H9 (cell line): ENCODE results near the gene OSBPL9. TPM values are rescaled to one million over a fixed set of nuclear protein-coding genes. Genes with fewer than 3 reads are reported as not detected.

ENCODE experiments used
- DNase-seq: peaks from one replicate; pipeline ENCODE4 v3.0.0-alpha.2; 2017
- H2AFZ ChIP-seq: one replicate; pipeline ENCODE4 v1.6.1; 2013; ENCODE audit warnings: mild to moderate bottlenecking, low read length, control low read depth, moderate library complexity
- H2AK5ac ChIP-seq: 2 replicates; pipeline ENCODE4 v1.6.1; 2013; ENCODE audit warnings: low read length, control low read depth, mixed read lengths; ENCODE audit not compliant: insufficient read length
- H2BK120ac ChIP-seq: one replicate; pipeline ENCODE4 v1.6.1; 2013; ENCODE audit warnings: low read depth, mild to moderate bottlenecking, low read length, control low read depth, inconsistent platforms; ENCODE audit not compliant: poor library complexity, severe bottlenecking
- H2BK12ac ChIP-seq: 2 replicates; pipeline ENCODE4 v1.6.1; 2013; ENCODE audit warnings: low read length, control low read depth, mixed read lengths, low read depth; ENCODE audit not compliant: insufficient read length
- H2BK15ac ChIP-seq: 2 replicates; pipeline ENCODE4 v1.6.1; 2013; ENCODE audit warnings: low read depth, low read length, control low read depth
- H2BK20ac ChIP-seq: one replicate; pipeline ENCODE4 v1.6.1; 2013; ENCODE audit warnings: low read depth, mild to moderate bottlenecking, low read length, control low read depth, inconsistent platforms; ENCODE audit not compliant: poor library complexity, severe bottlenecking
- H2BK5ac ChIP-seq: 2 replicates; pipeline ENCODE4 v1.6.1; 2013; ENCODE audit warnings: low read length, control low read depth, mixed read lengths; ENCODE audit not compliant: insufficient read length
- H3K14ac ChIP-seq: 2 replicates; pipeline ENCODE4 v1.6.1; 2013; ENCODE audit warnings: low read length, control low read depth; ENCODE audit not compliant: insufficient read depth
- H3K18ac ChIP-seq: 2 replicates; pipeline ENCODE4 v1.6.1; 2013; ENCODE audit warnings: low read depth, mild to moderate bottlenecking, mixed read lengths, low read length, control low read depth; ENCODE audit not compliant: insufficient read length
- H3K23ac ChIP-seq: 2 replicates; pipeline ENCODE4 v1.6.1; 2013; ENCODE audit warnings: low read length, control low read depth, mixed read lengths, low read depth; ENCODE audit not compliant: insufficient read length
- H3K23me2 ChIP-seq: 2 replicates; pipeline ENCODE4 v1.6.1; 2013; ENCODE audit warnings: low read depth, mild to moderate bottlenecking, mixed read lengths, low read length, control low read depth; ENCODE audit not compliant: insufficient read length, poor library complexity, severe bottlenecking
- H3K27ac ChIP-seq: 2 replicates; pipeline ENCODE4 v1.5.1; 2013; ENCODE audit warnings: low read length, control low read depth, mixed read lengths, low read depth; ENCODE audit not compliant: insufficient read length
- H3K27me3 ChIP-seq: 2 replicates; pipeline ENCODE4 v1.6.1; 2013; ENCODE audit warnings: low read length, control low read depth, inconsistent platforms; ENCODE audit not compliant: insufficient read depth
- H3K4ac ChIP-seq: 2 replicates; pipeline ENCODE4 v1.6.1; 2013; ENCODE audit warnings: low read depth, mild to moderate bottlenecking, control low read depth, inconsistent platforms, low read length, moderate library complexity
- H3K4me1 ChIP-seq: 2 replicates; pipeline ENCODE4 v1.6.1; 2013; ENCODE audit warnings: low read length, control low read depth, inconsistent platforms; ENCODE audit not compliant: insufficient read depth
- H3K4me2 ChIP-seq: 2 replicates; pipeline ENCODE4 v1.6.1; 2013; ENCODE audit warnings: low read length, control low read depth, mixed read lengths; ENCODE audit not compliant: insufficient read length, insufficient read depth
- H3K56ac ChIP-seq: 2 replicates; pipeline ENCODE4 v1.6.1; 2013; ENCODE audit warnings: low read depth, mild to moderate bottlenecking, mixed read lengths, low read length, control low read depth; ENCODE audit not compliant: insufficient read length
- H3K79me1 ChIP-seq: 2 replicates; pipeline ENCODE4 v1.6.1; 2013; ENCODE audit warnings: low read depth, mild to moderate bottlenecking, moderate library complexity, low read length, control low read depth, inconsistent platforms; ENCODE audit not compliant: insufficient read depth, poor library complexity, severe bottlenecking
- H3K79me2 ChIP-seq: 2 replicates; pipeline ENCODE4 v1.6.1; 2013; ENCODE audit warnings: low read length, control low read depth, inconsistent platforms; ENCODE audit not compliant: insufficient read depth
- H3K9ac ChIP-seq: 2 replicates; pipeline ENCODE4 v1.6.1; 2013; ENCODE audit warnings: low read length, control low read depth, mixed read lengths; ENCODE audit not compliant: insufficient read length; ENCODE audit errors: extremely low read depth
- H3K9me3 ChIP-seq: one replicate; pipeline ENCODE4 v1.6.1; 2013; ENCODE audit warnings: low read depth, low read length, inconsistent platforms; ENCODE audit not compliant: control insufficient read depth
- H3T11ph ChIP-seq: one replicate; pipeline ENCODE4 v1.6.1; 2013; ENCODE audit warnings: mild to moderate bottlenecking, low read length, control low read depth, inconsistent platforms
- H4K20me1 ChIP-seq: one replicate; pipeline ENCODE4 v1.6.1; 2013; ENCODE audit not compliant: control insufficient read depth, insufficient read length, insufficient read depth
- H4K5ac ChIP-seq: 2 replicates; pipeline ENCODE4 v1.6.1; 2013; ENCODE audit warnings: low read depth, mild to moderate bottlenecking, mixed read lengths, low read length, control low read depth; ENCODE audit not compliant: insufficient read length
- H4K8ac ChIP-seq: replicated peaks from 2 replicates; pipeline ENCODE4 v1.6.1; 2013; ENCODE audit warnings: low read length, control low read depth, mixed read lengths, low read depth; ENCODE audit not compliant: insufficient read length
- H4K91ac ChIP-seq: 2 replicates; pipeline ENCODE4 v1.6.1; 2013; ENCODE audit warnings: low read depth, mild to moderate bottlenecking, moderate library complexity, mixed read lengths, low read length, control low read depth; ENCODE audit not compliant: insufficient read length
- H3K27ac Mint-ChIP-seq, 3 experiments: 2 replicates in 2 of 3; 3 replicates in 1 of 3; pipeline ENCODE4 v1.8.0; 2020 to 2021; ENCODE audit warnings: mixed read lengths in 3 of 3, mild to moderate bottlenecking in 1 of 3, moderate library complexity in 1 of 3
- H3K27me3 Mint-ChIP-seq: 2 replicates; pipeline ENCODE4 v1.8.0; 2021; ENCODE audit warnings: low read depth, mild to moderate bottlenecking, moderate library complexity, mixed read lengths
- H3K36me3 Mint-ChIP-seq, 3 experiments: 2 replicates in 2 of 3; 3 replicates in 1 of 3; pipeline ENCODE4 v1.8.0; 2020 to 2021; ENCODE audit warnings: low read depth in 3 of 3, mixed read lengths in 3 of 3; ENCODE audit not compliant: insufficient read depth in 1 of 3
- H3K4me1 Mint-ChIP-seq, 2 experiments: 2 replicates each; pipeline ENCODE4 v1.8.0; 2020; ENCODE audit warnings: mixed read lengths in 2 of 2
- H3K4me3 Mint-ChIP-seq, 2 experiments: 2 replicates in 1 of 2; 3 replicates in 1 of 2; pipeline ENCODE4 v1.8.0; 2020 to 2021; ENCODE audit warnings: mild to moderate bottlenecking in 2 of 2, mixed read lengths in 2 of 2, moderate library complexity in 1 of 2
- H3K9me3 Mint-ChIP-seq, 2 experiments: 2 replicates in 1 of 2; 3 replicates in 1 of 2; pipeline ENCODE4 v1.8.0; 2020; ENCODE audit warnings: mild to moderate bottlenecking in 2 of 2, mixed read lengths in 2 of 2, moderate library complexity in 1 of 2
- WGBS: extraction: QIAGEN DNeasy Blood & Tissue Kit; methylation state at CpG from one replicate; pipeline ENCODE4 v1.1.7; 2013; ENCODE audit warnings: missing lambda C conversion rate, low lambda C conversion rate, mixed read lengths; ENCODE audit not compliant: insufficient read length; ENCODE audit errors: extremely low coverage; 5-methylcytosine and 5-hydroxymethylcytosine counted together
- total RNA-seq: library from RNA; stranded (reverse); gene quantifications from 2 replicates; pipeline ENCODE4 v1.2.1, GENCODE V29; 2021
- TF ChIP-seq, protein P1 (sequence below): fragments of 200-600 bp; sonication (generic); conservative IDR thresholded peaks from 3 replicates; pipeline ENCODE4 v1.8.0; 2021; ENCODE audit warnings: antibody characterized with exemption, mild to moderate bottlenecking

The OSBPL9 gene
- total RNA-seq, 1 experiment from 2014 or later, result 76.7 TPM

GRCh38 chr1:51584021-51584420 lies 32.9 kb upstream of the OSBPL9 start:
- Histone ChIP-seq H3T11ph (no peak overlapping the region), H3K79me2 (no peaks in the 10 kb centered on the region), H2BK5ac (no peak overlapping the region), H3K4me2 (no peak overlapping the region), H2BK15ac (no peak overlapping the region), H2BK12ac (no peak overlapping the region), H2AK5ac (no peak overlapping the region), H3K79me1 (no peaks in the 10 kb centered on the region), H4K5ac (no peak overlapping the region), H3K4ac (no peak overlapping the region), H4K20me1 (no peaks in the 10 kb centered on the region), H2AFZ (no peak overlapping the region), H3K27ac (no peak overlapping the region), H3K56ac (no peak overlapping the region), H3K23ac (no peak overlapping the region), H3K18ac (no peak overlapping the region), H3K14ac (no peak overlapping the region), H3K9ac (no peak overlapping the region), H4K91ac (no peak overlapping the region), H4K8ac (no peak overlapping the region), H2BK120ac (no peak overlapping the region), H2BK20ac (no peak overlapping the region), H3K27me3 (no peaks in the 10 kb centered on the region), H3K23me2 (no peaks in the 10 kb centered on the region), H3K9me3 (no peaks in the 10 kb centered on the region), H3K4me1 (no peaks in the 10 kb centered on the region)
- Mint-ChIP-seq H3K36me3 (no peaks in the 10 kb centered on the region), H3K4me1 (no peaks in the 10 kb centered on the region), H3K27ac (no peak overlapping the region), H3K4me3 (no peak overlapping the region), H3K9me3 (no peaks in the 10 kb centered on the region), H3K27me3 (no peaks in the 10 kb centered on the region; the same call in 1 of the 2 replicates)
- no CpG with 5 or more reads among the region's 5 CpGs for WGBS
- TF ChIP-seq, protein P1, sequence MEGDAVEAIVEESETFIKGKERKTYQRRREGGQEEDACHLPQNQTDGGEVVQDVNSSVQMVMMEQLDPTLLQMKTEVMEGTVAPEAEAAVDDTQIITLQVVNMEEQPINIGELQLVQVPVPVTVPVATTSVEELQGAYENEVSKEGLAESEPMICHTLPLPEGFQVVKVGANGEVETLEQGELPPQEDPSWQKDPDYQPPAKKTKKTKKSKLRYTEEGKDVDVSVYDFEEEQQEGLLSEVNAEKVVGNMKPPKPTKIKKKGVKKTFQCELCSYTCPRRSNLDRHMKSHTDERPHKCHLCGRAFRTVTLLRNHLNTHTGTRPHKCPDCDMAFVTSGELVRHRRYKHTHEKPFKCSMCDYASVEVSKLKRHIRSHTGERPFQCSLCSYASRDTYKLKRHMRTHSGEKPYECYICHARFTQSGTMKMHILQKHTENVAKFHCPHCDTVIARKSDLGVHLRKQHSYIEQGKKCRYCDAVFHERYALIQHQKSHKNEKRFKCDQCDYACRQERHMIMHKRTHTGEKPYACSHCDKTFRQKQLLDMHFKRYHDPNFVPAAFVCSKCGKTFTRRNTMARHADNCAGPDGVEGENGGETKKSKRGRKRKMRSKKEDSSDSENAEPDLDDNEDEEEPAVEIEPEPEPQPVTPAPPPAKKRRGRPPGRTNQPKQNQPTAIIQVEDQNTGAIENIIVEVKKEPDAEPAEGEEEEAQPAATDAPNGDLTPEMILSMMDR, result no peak
- no peak for DNase-seq
